Body of pancreas (tissue), 4 donors: ENCODE results near the gene RNPEPL1. TPM values are rescaled to one million over a fixed set of nuclear protein-coding genes. Genes with fewer than 3 reads are reported as not detected.

ENCODE experiments used
- ATAC-seq: fragments of 150-250 bp; one replicate; pipeline ENCODE4 v1.9.1; 2016
- DNase-seq, 4 donors: peaks; one replicate each; pipeline ENCODE4 v3.0.0-alpha.2; 2019
- H3K27ac ChIP-seq, 4 donors: fragments of 200-600 bp; sonication (generic); 1 replicate in 3 of 4; 2 replicates in 1 of 4; pipeline versions ENCODE4 v1.5.1 to v1.6.1; 2016 to 2019; ENCODE audit warnings: mild to moderate bottlenecking in 1 of 4, mixed read lengths in 1 of 4, moderate library complexity in 1 of 4
- H3K27me3 ChIP-seq, 2 donors: fragments of 200-600 bp; sonication (generic); one replicate each; pipeline ENCODE4 v1.6.0; 2016; ENCODE audit warnings: mild to moderate bottlenecking in 1 of 2
- H3K36me3 ChIP-seq, 2 donors: fragments of 200-600 bp; sonication (generic); replicated peaks in 1 of 2; 2 replicates each; pipeline ENCODE4 v1.5.1; 2016; ENCODE audit warnings: low read depth in 2 of 2; ENCODE audit not compliant: insufficient read depth in 1 of 2
- H3K4me1 ChIP-seq: fragments of 200-600 bp; sonication (generic); one replicate; pipeline ENCODE4 v1.6.0; 2016
- H3K4me3 ChIP-seq, 2 donors: fragments of 200-600 bp; sonication (generic); 1 replicate in 1 of 2; 2 replicates in 1 of 2; pipeline ENCODE4 v1.5.1; 2016 to 2019
- H3K9me3 ChIP-seq, 3 donors: fragments of 200-600 bp; sonication (generic); 1 replicate in 2 of 3; 2 replicates in 1 of 3; pipeline ENCODE4 v1.5.1; 2016
- CTCF ChIP-seq, 7 experiments: fragments of 450-650 bp in 4 of 7; fragments of 200-600 bp in 3 of 7; sonication (generic) in 3 of 7; IDR thresholded peaks; one replicate each; pipeline ENCODE4 v1.5.1; 2016 to 2019; ENCODE audit warnings: antibody characterized with exemption in 7 of 7
- POLR2A ChIP-seq, 3 donors: fragments of 450-650 bp; IDR thresholded peaks; one replicate each; pipeline ENCODE4 v1.6.1; 2016; ENCODE audit warnings: antibody characterized with exemption in 3 of 3, mild to moderate bottlenecking in 2 of 3
- WGBS, 2 donors: methylation state at CpG; one replicate each; pipeline ENCODE4 v1.1.5; 2017; 5-methylcytosine and 5-hydroxymethylcytosine counted together
- intact Hi-C: fragments of 100-400 bp; cut with DNase I; formaldehyde crosslinking; loops from one replicate; pipeline ENCODE4 v1.15.1; 2023
- total RNA-seq, 2 donors: library from RNA; depleted of rRNA; stranded (reverse); fragments of >200 nt; gene quantifications; one replicate each; pipeline ENCODE4 v1.1.0, GENCODE V29; 2016

RNPEPL1 gene
- total RNA-seq, 2 donors from 2014 or later = 63.3 to 162 TPM

GRCh38 chr2:240528406-240529040 lies 39.8 kb upstream of the RNPEPL1 start:
- Histone ChIP-seq H3K27me3 (no peaks in the 10 kb centered on the region), H3K4me1 (no peaks in the 10 kb centered on the region), H3K27ac (no peak overlapping the region), H3K9me3 (peaks cover 0 to 13% (median 0%) of the 10 kb centered on the region in 3 donors), H3K4me3 (no peak overlapping the region), H3K36me3 (peaks cover 0 to 6% of the 10 kb centered on the region in 2 donors)
- DNase-seq = no peak
- intact Hi-C loops = no loop called here
- TF ChIP-seq CTCF (IDR thresholded peaks at IDR 0.05) = no peak
- TF ChIP-seq POLR2A (IDR thresholded peaks at IDR 0.05) = no peak
- no peak for ATAC-seq
- WGBS, 2 donors = 87 to 95% methylated on average over 13 of the region's 13 CpGs

- no peak overlapping the region for H3K4me3 ChIP-seq
- TF ChIP-seq CTCF (IDR thresholded peaks at IDR 0.05) = no peak
- TF ChIP-seq POLR2A (IDR thresholded peaks at IDR 0.05) = no peak
Measured at GRCh38 chr2:240529344-240529999, 38.8 kb upstream of the RNPEPL1 start.

GRCh38 chr2:240530181-240530580 lies 38.1 kb upstream of the RNPEPL1 start:
- no peaks in the 10 kb centered on the region for H3K27me3 ChIP-seq
- DNase-seq (no peak), ATAC-seq (no peak)
- H3K4me3 ChIP-seq = no peak overlapping the region
- H3K27ac ChIP-seq = no peak overlapping the region
- peaks cover 0 to 2% of the 10 kb centered on the region in 2 donors for H3K36me3 ChIP-seq
- WGBS, 2 donors = 90 to 91% methylated on average over 7 of the region's 7 CpGs
- H3K4me1 ChIP-seq = no peaks in the 10 kb centered on the region
- no peak for TF ChIP-seq POLR2A (IDR thresholded peaks at IDR 0.05)
- TF ChIP-seq CTCF (IDR thresholded peaks at IDR 0.05) = no peak
- peaks cover 0 to 13% (median 0%) of the 10 kb centered on the region in 3 donors for H3K9me3 ChIP-seq
- intact Hi-C loops = no loop called here

More at GRCh38 chr2:240529344-240529999, 38.8 kb upstream of the RNPEPL1 start:
- no peaks in the 10 kb centered on the region for H3K4me1 ChIP-seq
- 96 to 98% methylated on average over 10 to 16 of the region's 16 CpGs for WGBS, 2 donors
- H3K9me3 ChIP-seq = peaks cover 0 to 13% (median 0%) of the 10 kb centered on the region in 3 donors
- H3K27me3 ChIP-seq = no peaks in the 10 kb centered on the region
- ATAC-seq = no peak
- intact Hi-C loops = no loop called here
- DNase-seq = no peak
- no peak overlapping the region for H3K27ac ChIP-seq
- peaks cover 0 to 6% of the 10 kb centered on the region in 2 donors for H3K36me3 ChIP-seq

GRCh38 chr2:240531038-240531437 lies 37.2 kb upstream of the RNPEPL1 start:
- intact Hi-C loops = no loop called here
- TF ChIP-seq POLR2A (IDR thresholded peaks at IDR 0.05) = no peak
- TF ChIP-seq CTCF (IDR thresholded peaks at IDR 0.05) = no peak

More at GRCh38 chr2:240531038-240531437, 37.2 kb upstream of the RNPEPL1 start:
- no peak for DNase-seq
- Histone ChIP-seq H3K4me3 (no peak overlapping the region), H3K9me3 (peaks cover 0 to 13% (median 0%) of the 10 kb centered on the region in 3 donors), H3K27me3 (no peaks in the 10 kb centered on the region), H3K36me3 (no peaks in the 10 kb centered on the region), H3K4me1 (no peaks in the 10 kb centered on the region), H3K27ac (no peak overlapping the region)
- no peak for ATAC-seq
- WGBS, 2 donors = 97 to 98% methylated on average over 5 of the region's 5 CpGs
